ENCODE data around the gene UBE2D2. TPM values are rescaled to one million over a fixed set of nuclear protein-coding genes. Genes with fewer than 3 reads are reported as not detected.
"Not testable (repeated sequence)": the region's sequence is repeated elsewhere in the genome, so short reads cannot be mapped to it uniquely, and the experiment has no call there.

The UBE2D2 gene
- total RNA-seq, 1 donor from 2014 or later: 166 TPM

GRCh38 chr5:139605887-139606286, 44.7 kb downstream of the UBE2D2 start:
- H3K27ac Mint-ChIP-seq (ENCODE audit: unreplicated experiment): no peak overlapping the region
- TF ChIP-seq CTCF (conservative IDR thresholded peaks at IDR 0.05): no peak
- H3K4me3 Mint-ChIP-seq: no peak overlapping the region
- H3K36me3 Mint-ChIP-seq (ENCODE audit: low read depth): peaks cover 5% of the 10 kb centered on the region
- no peaks in the 10 kb centered on the region for H3K4me1 Mint-ChIP-seq
- DNase-seq (ENCODE audit: low read depth, low spot score): no peak
- no peaks in the 10 kb centered on the region for H3K27me3 Mint-ChIP-seq (ENCODE audit: low read depth)
- no peaks in the 10 kb centered on the region for H3K9me3 Mint-ChIP-seq

GRCh38 chr5:139611703-139612584, 50.8 kb downstream of the UBE2D2 start:
- Mint-ChIP-seq H3K27me3 (ENCODE audit: low read depth) (no peaks in the 10 kb centered on the region), H3K27ac (ENCODE audit: unreplicated experiment) (no peak overlapping the region), H3K9me3 (no peaks in the 10 kb centered on the region), H3K36me3 (ENCODE audit: low read depth) (peaks cover 6% of the 10 kb centered on the region), H3K4me3 (no peak overlapping the region), H3K4me1 (no peaks in the 10 kb centered on the region)
- no peak for DNase-seq (ENCODE audit: low read depth, low spot score)
- no peak for TF ChIP-seq CTCF (conservative IDR thresholded peaks at IDR 0.05)

GRCh38 chr5:139619861-139620260, 58.7 kb downstream of the UBE2D2 start:
- H3K27ac Mint-ChIP-seq (ENCODE audit: unreplicated experiment): no peak overlapping the region
- H3K9me3 Mint-ChIP-seq: no peaks in the 10 kb centered on the region
- H3K36me3 Mint-ChIP-seq (ENCODE audit: low read depth): peaks cover 23% of the 10 kb centered on the region
- TF ChIP-seq CTCF (conservative IDR thresholded peaks at IDR 0.05): no peak
- no peaks in the 10 kb centered on the region for H3K4me1 Mint-ChIP-seq
- no peak for DNase-seq (ENCODE audit: low read depth, low spot score)
- H3K4me3 Mint-ChIP-seq: no peak overlapping the region
- no peaks in the 10 kb centered on the region for H3K27me3 Mint-ChIP-seq (ENCODE audit: low read depth)

- not testable (repeated sequence) for DNase-seq (ENCODE audit: low read depth, low spot score); H3K4me3 Mint-ChIP-seq; H3K4me1 Mint-ChIP-seq; H3K9me3 Mint-ChIP-seq; H3K27me3 Mint-ChIP-seq (ENCODE audit: low read depth); H3K27ac Mint-ChIP-seq (ENCODE audit: unreplicated experiment)
- peaks cover 16% of the 10 kb centered on the region for H3K36me3 Mint-ChIP-seq (ENCODE audit: low read depth)
Measured at GRCh38 chr5:139625398-139625797, 64.3 kb downstream of the UBE2D2 start.

- no peak overlapping the region for H3K27ac Mint-ChIP-seq (ENCODE audit: unreplicated experiment)
- no peaks in the 10 kb centered on the region for H3K9me3 Mint-ChIP-seq
- no peak overlapping the region for H3K4me3 Mint-ChIP-seq
- TF ChIP-seq CTCF (conservative IDR thresholded peaks at IDR 0.05): no peak
- H3K4me1 Mint-ChIP-seq: peaks cover 18% of the 10 kb centered on the region
- DNase-seq (ENCODE audit: low read depth, low spot score): no peak
- H3K36me3 Mint-ChIP-seq (ENCODE audit: low read depth): peaks cover 6% of the 10 kb centered on the region
- peaks cover 5% of the 10 kb centered on the region for H3K27me3 Mint-ChIP-seq (ENCODE audit: low read depth)
Measured at GRCh38 chr5:139630855-139631254, 69.7 kb downstream of the UBE2D2 start.

GRCh38 chr5:139631520-139632165, 70.5 kb downstream of the UBE2D2 start:
- no peak overlapping the region for H3K27ac Mint-ChIP-seq (ENCODE audit: unreplicated experiment)
- peaks cover 6% of the 10 kb centered on the region for H3K36me3 Mint-ChIP-seq (ENCODE audit: low read depth)
- TF ChIP-seq CTCF (conservative IDR thresholded peaks at IDR 0.05): no peak
- DNase-seq (ENCODE audit: low read depth, low spot score): no peak
- no peaks in the 10 kb centered on the region for H3K9me3 Mint-ChIP-seq
- H3K4me1 Mint-ChIP-seq: peaks cover 26% of the 10 kb centered on the region
- H3K27me3 Mint-ChIP-seq (ENCODE audit: low read depth): peaks cover 6% of the 10 kb centered on the region
- H3K4me3 Mint-ChIP-seq: no peak overlapping the region

Data from neural crest cell (in vitro differentiated cells).